OCI-LY1 (cell line): ENCODE results near the gene COL19A1.
"Not testable (repeated sequence)": the region's sequence is repeated elsewhere in the genome, so short reads cannot be mapped to it uniquely, and the experiment has no call there.

Experiments used
- H2AFZ ChIP-seq: fragments of 200-600 bp; sonication (generic), shearing (Covaris generic); 2 replicates; pipeline ENCODE4 v1.6.0; 2014; ENCODE audit warnings: antibody characterized with exemption, mild to moderate bottlenecking, low read length
- H3F3A ChIP-seq: fragments of 200-600 bp; sonication (generic), shearing (Covaris generic); 2 replicates; pipeline ENCODE4 v1.6.0; 2014; ENCODE audit warnings: mild to moderate bottlenecking, antibody characterized with exemption, low read length, moderate library complexity; ENCODE audit not compliant: insufficient read depth
- H3K27ac ChIP-seq: fragments of 200-600 bp; sonication (generic); 2 replicates; pipeline ENCODE4 v1.5.1; 2014; ENCODE audit warnings: low read length, mixed run types, mild to moderate bottlenecking, low read depth; ENCODE audit not compliant: poor library complexity, severe bottlenecking
- H3K27me3 ChIP-seq: fragments of 200-600 bp; sonication (generic); 2 replicates; pipeline ENCODE4 v1.6.0; 2014; ENCODE audit warnings: antibody characterized with exemption, mild to moderate bottlenecking, low read length, moderate library complexity; ENCODE audit not compliant: insufficient read depth
- H3K36me3 ChIP-seq: fragments of 200-600 bp; sonication (generic); 2 replicates; pipeline ENCODE4 v1.6.1; 2014; ENCODE audit warnings: mild to moderate bottlenecking, antibody characterized with exemption, low read length, moderate library complexity, mixed read lengths; ENCODE audit not compliant: insufficient read depth
- H3K4me1 ChIP-seq: fragments of 200-600 bp; sonication (generic); 2 replicates; pipeline ENCODE4 v1.5.1; 2014; ENCODE audit warnings: mild to moderate bottlenecking, low read length, moderate library complexity; ENCODE audit not compliant: insufficient read depth, severe bottlenecking
- H3K4me2 ChIP-seq: fragments of 200-600 bp; sonication (generic), shearing (Covaris generic); 2 replicates; pipeline ENCODE4 v1.6.1; 2014; ENCODE audit warnings: low read length
- H3K4me3 ChIP-seq: fragments of 200-600 bp; sonication (generic); 2 replicates; pipeline ENCODE4 v1.5.1; 2014; ENCODE audit warnings: low read length, low read depth, mild to moderate bottlenecking, mixed read lengths; ENCODE audit not compliant: poor library complexity, severe bottlenecking
- H3K79me2 ChIP-seq: fragments of 200-600 bp; shearing (Covaris generic); 2 replicates; pipeline ENCODE4 v1.6.1; 2016; ENCODE audit warnings: mixed run types, low read length, mixed read lengths; ENCODE audit not compliant: insufficient read depth
- H3K9ac ChIP-seq: fragments of 200-600 bp; sonication (generic), shearing (Covaris generic); 2 replicates; pipeline ENCODE4 v1.6.1; 2014; ENCODE audit warnings: mild to moderate bottlenecking, low read length, mixed read lengths
- H3K9me2 ChIP-seq: fragments of 200-600 bp; sonication (generic), shearing (Covaris generic); 2 replicates; pipeline ENCODE4 v1.6.1; 2014; ENCODE audit warnings: low read depth, mild to moderate bottlenecking, low read length, mixed read lengths
- H3K9me3 ChIP-seq: fragments of 200-600 bp; shearing (Covaris generic); 2 replicates; pipeline ENCODE4 v1.6.1; 2014; ENCODE audit warnings: low read length, mixed read lengths
- H4K20me1 ChIP-seq: fragments of 200-600 bp; sonication (generic), shearing (Covaris generic); 2 replicates; pipeline ENCODE4 v1.6.0; 2016; ENCODE audit warnings: mild to moderate bottlenecking, low read length; ENCODE audit not compliant: insufficient read depth
- EZH2 ChIP-seq: fragments of 200-600 bp; sonication (generic), shearing (Covaris generic); IDR thresholded peaks from 2 replicates; pipeline ENCODE4 v1.8.0; 2017; ENCODE audit warnings: borderline replicate concordance, mixed run types, mild to moderate bottlenecking, antibody characterized with exemption, low read length, moderate library complexity, mixed read lengths
- TF ChIP-seq, protein P1 (sequence below): fragments of 200-600 bp; sonication (generic), shearing (Covaris generic); IDR thresholded peaks from 2 replicates; pipeline ENCODE4 v1.5.1; 2017; ENCODE audit warnings: mild to moderate bottlenecking, antibody characterized with exemption, low read length, moderate library complexity, mixed read lengths

COL19A1 gene

GRCh38 chr6:69918813-69919475, 52.6 kb downstream of the COL19A1 start:
- H2AFZ ChIP-seq, result no peak overlapping the region
- H3K36me3 ChIP-seq, result no peaks in the 10 kb centered on the region
- H3K79me2 ChIP-seq, result no peaks in the 10 kb centered on the region
- no peak overlapping the region for H3K9ac ChIP-seq
- H3K4me2 ChIP-seq, result no peak overlapping the region
- no peaks in the 10 kb centered on the region for H3K4me1 ChIP-seq
- no peaks in the 10 kb centered on the region for H3K9me2 ChIP-seq
- no peaks in the 10 kb centered on the region for H4K20me1 ChIP-seq
- H3K27ac ChIP-seq, result no peak overlapping the region
- H3K4me3 ChIP-seq, result no peak overlapping the region
- no peak for TF ChIP-seq EZH2
- TF ChIP-seq, protein P1, sequence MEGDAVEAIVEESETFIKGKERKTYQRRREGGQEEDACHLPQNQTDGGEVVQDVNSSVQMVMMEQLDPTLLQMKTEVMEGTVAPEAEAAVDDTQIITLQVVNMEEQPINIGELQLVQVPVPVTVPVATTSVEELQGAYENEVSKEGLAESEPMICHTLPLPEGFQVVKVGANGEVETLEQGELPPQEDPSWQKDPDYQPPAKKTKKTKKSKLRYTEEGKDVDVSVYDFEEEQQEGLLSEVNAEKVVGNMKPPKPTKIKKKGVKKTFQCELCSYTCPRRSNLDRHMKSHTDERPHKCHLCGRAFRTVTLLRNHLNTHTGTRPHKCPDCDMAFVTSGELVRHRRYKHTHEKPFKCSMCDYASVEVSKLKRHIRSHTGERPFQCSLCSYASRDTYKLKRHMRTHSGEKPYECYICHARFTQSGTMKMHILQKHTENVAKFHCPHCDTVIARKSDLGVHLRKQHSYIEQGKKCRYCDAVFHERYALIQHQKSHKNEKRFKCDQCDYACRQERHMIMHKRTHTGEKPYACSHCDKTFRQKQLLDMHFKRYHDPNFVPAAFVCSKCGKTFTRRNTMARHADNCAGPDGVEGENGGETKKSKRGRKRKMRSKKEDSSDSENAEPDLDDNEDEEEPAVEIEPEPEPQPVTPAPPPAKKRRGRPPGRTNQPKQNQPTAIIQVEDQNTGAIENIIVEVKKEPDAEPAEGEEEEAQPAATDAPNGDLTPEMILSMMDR, result no peak
- no peaks in the 10 kb centered on the region for H3K27me3 ChIP-seq
- no peaks in the 10 kb centered on the region for H3K9me3 ChIP-seq
- 0 out of 2 replicates have a peak, but pooled peaks cover 3% of the 10 kb centered on the region for H3F3A ChIP-seq

- not testable (repeated sequence) for H3K27me3 ChIP-seq, H3K4me1 ChIP-seq, H3K4me3 ChIP-seq, H3K36me3 ChIP-seq, H3K27ac ChIP-seq, H2AFZ ChIP-seq, H3K79me2 ChIP-seq, H3K4me2 ChIP-seq, H4K20me1 ChIP-seq, H3K9me2 ChIP-seq, H3K9me3 ChIP-seq, H3F3A ChIP-seq, H3K9ac ChIP-seq
Observed at GRCh38 chr6:69921066-69921465, 54.7 kb downstream of the COL19A1 start.

- H3K27me3 ChIP-seq, H3K27ac ChIP-seq, H3K36me3 ChIP-seq, H3K4me2 ChIP-seq, H3K9me2 ChIP-seq, H3F3A ChIP-seq, H3K4me3 ChIP-seq, H2AFZ ChIP-seq, H3K4me1 ChIP-seq, H3K9ac ChIP-seq, H3K79me2 ChIP-seq, H4K20me1 ChIP-seq, H3K9me3 ChIP-seq: not testable (repeated sequence)
Observed at GRCh38 chr6:69921611-69922010, 55.3 kb downstream of the COL19A1 start.

GRCh38 chr6:69926745-69927144, 60.4 kb downstream of the COL19A1 start:
- H3F3A ChIP-seq, result 0 out of 2 replicates have a peak, but pooled peaks cover 2% of the 10 kb centered on the region
- H3K27ac ChIP-seq, result no peak overlapping the region
- H3K9ac ChIP-seq, result no peak overlapping the region
- TF ChIP-seq, protein P1, result no peak
- TF ChIP-seq EZH2, result no peak
- H4K20me1 ChIP-seq, result no peaks in the 10 kb centered on the region
- no peaks in the 10 kb centered on the region for H3K79me2 ChIP-seq
- no peak overlapping the region for H3K4me2 ChIP-seq
- no peak overlapping the region for H2AFZ ChIP-seq
- no peaks in the 10 kb centered on the region for H3K27me3 ChIP-seq
- H3K4me1 ChIP-seq, result no peaks in the 10 kb centered on the region
- no peaks in the 10 kb centered on the region for H3K36me3 ChIP-seq
- no peaks in the 10 kb centered on the region for H3K9me2 ChIP-seq
- peaks cover 3% of the 10 kb centered on the region; the same call in 1 of the 2 replicates for H3K9me3 ChIP-seq
- no peak overlapping the region for H3K4me3 ChIP-seq
